Activated CD4-positive, alpha-beta T cell treated with anti-CD3 and anti-CD28 coated beads for 48 hours (primary cell): Measurements from ENCODE around the gene CES3.
A peak's percentile ranks its signal among the peaks of the same experiment; 100 is the strongest.
"Not testable (repeated sequence)": the region's sequence is repeated elsewhere in the genome, so short reads cannot be mapped to it uniquely, and the experiment has no call there.

Experiments
- DNase-seq: peaks from one replicate; pipeline ENCODE4 v3.0.0-alpha.2; 2020

Gene CES3

GRCh38 chr16:66947302-66948065, 13.6 kb upstream of the CES3 start:
- peak; percentile 91 for DNase-seq

DNA sequence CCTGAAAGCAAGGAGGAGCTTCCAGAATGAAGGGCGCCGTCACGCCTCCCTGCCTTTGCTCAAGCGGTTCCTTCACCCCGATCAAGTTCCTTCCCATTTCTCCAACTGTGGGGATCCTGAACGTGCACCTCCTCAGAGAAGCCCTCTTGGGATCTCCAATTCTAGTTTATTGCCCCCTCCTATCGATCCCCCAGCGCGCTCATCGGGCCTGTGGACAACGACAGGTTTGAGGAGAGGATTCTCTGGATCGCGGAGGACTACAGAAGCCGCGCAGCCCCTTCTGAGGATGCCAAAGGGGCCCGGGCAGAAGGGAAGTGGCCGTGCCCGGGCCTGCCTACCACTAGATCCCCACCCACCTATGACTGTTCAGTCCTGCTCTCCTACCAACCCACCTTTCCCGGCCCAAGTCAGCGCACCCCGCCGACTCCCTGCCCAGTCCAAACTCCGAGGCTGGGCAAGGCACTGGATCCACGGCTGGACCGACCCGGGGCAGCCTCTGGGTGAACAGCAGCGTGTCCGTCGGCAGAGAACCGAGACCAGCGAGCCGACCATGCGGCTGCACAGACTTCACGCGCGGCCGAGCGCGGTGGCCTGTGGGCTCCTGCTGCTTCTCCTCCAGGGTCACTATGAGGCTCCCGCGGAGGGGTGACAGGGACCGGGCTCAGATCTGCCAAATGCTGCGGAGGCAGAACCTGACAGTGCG, 12.8 kb upstream of the CES3 start:
- DNase-seq: no peak

DNA sequence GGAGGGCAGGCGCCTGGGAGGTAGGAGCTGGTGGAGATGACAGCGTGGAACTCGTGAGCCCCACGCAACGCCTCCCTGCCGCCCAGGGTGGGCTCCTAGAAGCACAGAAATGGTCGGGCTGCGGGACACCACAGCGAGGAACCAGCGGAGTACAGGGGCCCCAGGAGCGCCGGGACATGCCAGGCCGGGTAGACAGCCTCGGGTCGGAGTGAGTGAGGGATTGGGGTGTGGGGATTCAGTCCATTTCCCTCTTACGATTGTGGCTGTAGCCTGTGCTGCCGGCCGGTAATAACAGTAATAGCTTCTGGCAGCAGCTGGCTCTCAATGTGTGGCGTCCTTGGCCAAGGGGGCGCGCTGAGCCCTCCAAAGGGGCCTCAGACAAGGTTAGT, 12.2 kb upstream of the CES3 start:
- DNase-seq: no peak

DNA sequence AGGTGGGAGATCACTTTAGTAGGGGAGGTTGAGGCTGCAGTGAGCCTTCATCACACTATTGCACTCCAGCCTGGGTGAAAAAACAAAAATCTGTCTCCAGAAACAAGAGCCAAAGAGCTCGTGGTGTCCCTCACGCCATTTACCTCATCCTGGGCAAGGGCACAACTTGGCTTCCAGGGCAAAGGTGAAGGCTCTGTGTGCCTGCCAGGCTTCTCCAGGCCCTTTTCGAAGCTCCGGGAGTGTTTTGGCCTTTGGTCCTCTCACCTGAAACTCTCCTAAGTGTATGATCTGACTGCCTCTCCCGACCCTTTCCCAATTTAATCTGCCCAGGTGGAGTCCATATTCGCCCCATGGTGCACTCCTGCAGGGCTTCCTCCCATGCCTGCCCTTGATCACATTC, 11.6 kb upstream of the CES3 start:
- DNase-seq: no peak

GRCh38 chr16:66950437-66950836, 10.6 kb upstream of the CES3 start:
- no peak for DNase-seq

GRCh38 chr16:66950971-66951790, 9.9 kb upstream of the CES3 start:
- DNase-seq: no peak

- DNase-seq: no peak
Measured at GRCh38 chr16:66952430-66953110, 8.5 kb upstream of the CES3 start.

GRCh38 chr16:66953462-66954096, 7.5 kb upstream of the CES3 start:
- DNase-seq: no peak

DNA sequence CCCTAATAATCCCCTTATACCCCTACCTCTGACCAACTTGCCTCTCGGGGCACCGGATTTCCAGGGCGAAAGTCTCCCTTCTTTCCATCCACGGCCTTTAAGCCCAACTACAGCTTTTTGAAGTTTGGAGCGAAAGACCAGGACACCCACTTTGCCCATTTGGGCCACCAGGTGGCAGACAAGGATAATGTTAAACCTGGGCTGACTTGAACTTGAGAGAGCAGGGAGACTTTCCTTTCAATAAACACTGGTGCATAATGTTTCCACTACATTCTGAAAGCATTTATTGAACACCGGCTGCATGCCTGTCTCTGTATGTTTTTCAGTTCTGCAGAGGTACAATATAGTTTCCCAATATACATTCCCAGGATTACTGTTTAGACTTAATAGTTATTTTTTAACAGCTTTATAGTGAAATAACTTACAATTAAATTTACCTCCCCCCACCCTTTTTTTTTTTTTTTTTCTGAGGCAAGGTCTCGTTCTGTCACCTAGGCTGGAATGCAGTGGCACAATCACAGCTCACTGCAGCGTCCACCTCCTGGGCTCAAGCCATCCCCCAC, 6.9 kb upstream of the CES3 start:
- DNase-seq: peak; percentile 88

- DNase-seq: not testable (repeated sequence)
Measured at GRCh38 chr16:66955363-66956153, 5.5 kb upstream of the CES3 start.

DNA sequence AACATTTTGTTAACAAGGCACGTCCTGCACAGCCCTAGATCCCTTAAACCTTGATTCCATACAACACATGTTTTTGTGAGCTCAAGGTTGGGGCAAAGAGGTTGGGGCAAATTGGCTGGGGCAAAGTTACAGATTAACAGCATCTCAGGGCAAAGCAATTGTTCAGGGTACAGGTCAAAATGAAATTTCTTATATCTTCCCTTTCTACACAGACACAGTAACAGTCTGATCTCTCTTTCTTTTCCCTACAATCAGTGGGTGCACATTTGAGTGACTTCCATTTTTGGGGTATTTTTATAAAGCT, 5.0 kb upstream of the CES3 start:
- not testable (repeated sequence) for DNase-seq

- no peak for DNase-seq
Measured at GRCh38 chr16:66958857-66959703, 2.0 kb upstream of the CES3 start.

DNA sequence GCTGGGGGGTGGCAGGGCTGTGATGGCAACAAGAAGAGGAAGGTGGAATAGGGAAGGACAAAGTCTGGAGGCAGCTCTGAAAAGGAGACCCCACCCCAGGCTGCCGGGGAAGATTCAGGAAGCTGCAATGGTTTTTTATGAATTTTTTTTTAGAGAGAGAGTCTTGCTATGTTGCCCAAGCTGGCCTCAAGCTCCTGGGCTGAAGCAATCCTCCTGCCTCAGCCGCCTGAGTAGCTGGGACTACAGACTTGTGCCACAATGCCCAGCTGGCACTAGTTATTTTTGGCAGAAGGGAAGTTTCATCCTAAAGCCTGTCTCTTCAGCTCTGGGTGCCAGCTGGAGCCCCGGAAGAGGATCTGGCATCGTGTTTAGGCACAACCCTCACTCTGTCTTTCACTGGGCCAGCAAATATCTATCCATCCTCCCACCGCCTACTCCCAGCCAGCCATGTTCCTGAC, 1.3 kb upstream of the CES3 start:
- DNase-seq: no peak

DNA sequence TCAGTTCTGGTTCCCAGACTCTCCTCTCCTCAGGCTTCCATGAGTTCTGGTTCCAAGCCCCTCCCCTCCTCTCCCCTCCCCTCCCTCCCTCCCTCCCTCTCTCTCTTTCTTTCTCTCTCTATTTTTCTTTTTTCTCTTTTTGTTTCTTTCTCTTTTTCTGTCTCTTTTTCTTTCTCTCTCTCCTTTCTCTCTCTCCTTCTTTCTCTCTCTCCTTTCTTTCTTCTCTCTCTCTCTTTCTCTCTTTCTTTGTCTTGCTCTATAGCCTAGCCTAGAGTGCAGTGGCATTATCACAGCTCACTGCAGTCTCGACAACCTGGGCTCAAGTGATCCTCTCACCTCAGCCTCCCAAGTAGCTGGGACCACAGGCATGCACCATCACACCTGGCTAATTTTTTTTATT, 796 bp upstream of the CES3 start:
- no peak for DNase-seq

DNA sequence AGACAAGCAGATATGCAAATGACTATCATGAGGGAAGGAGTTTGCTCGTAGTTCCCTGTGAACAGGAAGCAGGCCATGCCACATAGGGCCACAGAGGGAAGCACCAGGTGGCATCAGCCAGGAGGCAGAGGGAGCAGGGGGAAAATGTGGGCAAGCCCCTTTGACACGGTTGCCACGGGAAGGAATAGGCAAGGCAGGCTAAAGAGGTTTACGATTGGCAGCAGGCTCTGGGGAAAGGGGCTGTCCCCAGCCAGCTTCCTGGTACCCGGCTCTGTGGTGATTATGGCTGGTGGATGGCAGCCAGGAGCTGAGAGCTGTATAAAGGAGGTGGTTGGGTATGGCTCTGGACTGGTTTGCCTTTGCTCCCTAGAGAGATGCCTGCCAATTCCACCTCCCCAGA, 848 bp downstream of the CES3 start:
- DNase-seq: no peak

DNA sequence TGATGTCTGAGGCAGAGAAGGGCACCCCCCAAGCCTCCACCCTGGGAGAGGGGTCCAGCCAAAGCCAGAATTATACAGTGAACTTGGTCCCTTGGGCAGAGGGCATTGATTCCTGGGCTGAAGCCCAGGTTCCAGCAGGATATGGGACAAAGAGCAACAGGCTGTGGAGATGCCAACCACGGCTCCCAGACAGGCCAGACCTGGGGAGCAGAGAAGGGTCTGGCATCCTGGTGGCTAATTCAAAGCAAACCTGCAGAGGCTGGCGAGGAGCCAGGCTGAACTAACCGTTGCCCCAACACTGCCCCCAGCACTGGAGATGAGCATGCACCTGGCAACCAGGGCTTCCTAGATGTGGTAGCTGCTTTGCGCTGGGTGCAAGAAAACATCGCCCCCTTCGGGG, 3.0 kb downstream of the CES3 start:
- no peak for DNase-seq

GRCh38 chr16:66968847-66969246, 7.8 kb downstream of the CES3 start:
- DNase-seq: no peak

GRCh38 chr16:66970775-66971720, 10.0 kb downstream of the CES3 start:
- no peak for DNase-seq

DNA sequence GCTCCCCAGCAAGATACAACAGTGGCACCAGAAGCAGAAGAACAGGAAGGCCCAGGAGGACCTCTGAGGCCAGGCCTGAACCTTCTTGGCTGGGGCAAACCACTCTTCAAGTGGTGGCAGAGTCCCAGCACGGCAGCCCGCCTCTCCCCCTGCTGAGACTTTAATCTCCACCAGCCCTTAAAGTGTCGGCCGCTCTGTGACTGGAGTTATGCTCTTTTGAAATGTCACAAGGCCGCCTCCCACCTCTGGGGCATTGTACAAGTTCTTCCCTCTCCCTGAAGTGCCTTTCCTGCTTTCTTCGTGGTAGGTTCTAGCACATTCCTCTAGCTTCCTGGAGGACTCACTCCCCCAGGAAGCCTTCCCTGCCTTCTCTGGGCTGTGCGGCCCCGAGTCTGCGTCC, 11.9 kb downstream of the CES3 start:
- no peak for DNase-seq
